ENCODE results near the gene LAIR1.

The LAIR1 gene

DNA sequence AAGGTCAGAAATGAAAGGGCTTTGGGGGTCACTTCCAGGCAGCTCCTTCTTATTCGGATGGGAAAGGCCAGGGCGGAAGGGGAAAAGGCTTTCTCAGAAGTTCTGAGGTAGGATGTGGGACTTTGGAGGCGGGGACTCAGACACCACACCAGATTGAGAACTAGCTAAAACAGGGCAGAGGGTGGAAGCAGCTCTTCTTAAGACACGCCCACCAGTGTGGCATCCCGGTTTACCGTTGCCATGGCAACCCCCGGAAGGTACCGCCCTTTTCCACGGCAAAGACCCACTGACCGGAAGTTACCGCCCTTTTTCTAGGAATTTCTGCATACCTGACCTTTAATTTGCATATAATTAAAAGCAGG lies 48.0 kb downstream of the LAIR1 start:
- DNase-seq, result no peak

DNA sequence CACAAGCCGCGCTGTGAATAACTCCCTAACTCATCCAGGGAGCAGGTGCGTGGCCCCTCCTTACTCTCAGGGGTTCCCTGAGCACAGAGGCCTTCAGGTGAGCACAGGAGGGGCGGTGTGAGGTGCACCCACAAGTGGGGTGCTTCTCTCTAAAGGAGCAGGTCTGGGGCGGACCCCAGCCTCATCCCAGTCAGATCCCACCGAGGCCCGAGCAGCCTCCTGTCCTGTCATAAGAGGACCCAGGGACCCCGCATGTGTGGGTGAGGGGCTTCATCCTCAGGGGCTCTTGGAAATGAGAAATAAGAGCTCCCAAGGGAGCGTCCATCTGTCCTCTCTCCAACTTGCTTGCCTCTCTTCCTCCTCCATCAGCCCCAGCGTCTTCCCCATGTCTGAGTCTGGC lies 48.8 kb downstream of the LAIR1 start:
- no peak for DNase-seq

DNA sequence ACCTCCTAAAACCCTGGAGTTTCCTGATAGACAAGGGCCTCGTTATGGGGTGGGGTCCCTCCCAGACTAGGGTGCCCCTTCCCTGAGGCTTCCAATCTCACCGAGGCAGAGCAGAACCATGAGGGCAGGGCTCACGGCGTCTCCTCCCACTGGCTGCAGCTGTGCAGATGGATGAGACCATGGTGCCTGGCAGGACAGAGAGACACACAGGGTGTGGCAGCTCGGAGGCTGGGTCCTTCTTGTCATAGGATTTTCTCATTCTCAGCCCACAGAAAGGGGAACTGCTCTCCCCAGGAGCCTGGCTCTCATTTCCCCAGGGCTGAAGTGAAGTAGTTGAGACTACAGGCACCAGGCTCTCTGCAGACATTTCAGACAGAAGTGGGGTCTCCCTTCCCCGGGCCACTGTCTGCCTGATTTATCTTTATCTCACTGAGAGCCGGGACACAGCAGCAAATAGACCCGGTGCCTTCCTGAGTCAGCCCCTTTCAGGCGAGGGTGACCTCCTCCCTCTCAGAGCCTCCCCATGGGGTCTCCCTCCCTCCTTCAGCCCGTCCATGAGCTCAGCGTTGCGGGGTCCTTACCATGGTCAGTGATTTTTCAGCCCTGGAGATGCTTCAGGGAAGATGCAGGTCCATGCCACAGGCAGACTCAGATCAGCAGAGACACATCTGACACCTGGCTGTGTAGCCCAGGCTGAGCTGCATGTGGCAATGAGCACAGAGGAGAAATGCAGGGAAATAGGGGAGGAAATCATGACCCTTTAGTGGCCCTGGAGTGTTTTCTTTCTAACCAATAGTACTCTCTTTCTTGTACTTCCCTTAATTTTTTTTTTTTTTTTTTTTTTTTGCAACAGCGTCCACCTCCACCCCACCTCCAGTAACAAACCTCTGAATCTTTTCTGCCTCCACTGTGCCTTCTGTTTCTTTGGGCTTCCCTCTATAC lies 52.0 kb downstream of the LAIR1 start, which contains the start of gene LILRA5:
Gene LILRA5 (minus strand): TSS at position 731 of the 942 bp plus-strand sequence. CDS start 147 bp downstream, at position 584.
- DNase-seq, result no peak

DNA sequence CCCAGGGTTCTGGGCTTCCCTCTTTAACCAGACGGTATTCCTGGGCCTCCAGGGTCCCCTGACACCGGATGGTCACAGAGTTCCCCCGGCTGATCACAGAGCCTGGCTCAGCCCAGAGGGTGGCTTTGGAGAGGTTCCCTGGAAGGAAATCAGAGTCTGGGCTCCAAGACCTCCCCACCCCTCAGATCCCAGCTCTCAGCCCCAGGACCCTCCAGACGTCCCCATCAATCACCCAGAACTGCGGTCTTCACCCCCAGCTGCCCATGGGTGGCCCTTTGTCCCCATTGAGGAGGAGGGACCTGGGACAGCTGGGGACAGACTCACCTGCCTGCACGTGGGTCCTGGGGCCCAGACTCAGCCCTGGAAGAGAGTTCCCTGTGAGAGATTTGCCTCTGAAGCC lies 52.7 kb downstream of the LAIR1 start:
- DNase-seq, result no peak

DNA sequence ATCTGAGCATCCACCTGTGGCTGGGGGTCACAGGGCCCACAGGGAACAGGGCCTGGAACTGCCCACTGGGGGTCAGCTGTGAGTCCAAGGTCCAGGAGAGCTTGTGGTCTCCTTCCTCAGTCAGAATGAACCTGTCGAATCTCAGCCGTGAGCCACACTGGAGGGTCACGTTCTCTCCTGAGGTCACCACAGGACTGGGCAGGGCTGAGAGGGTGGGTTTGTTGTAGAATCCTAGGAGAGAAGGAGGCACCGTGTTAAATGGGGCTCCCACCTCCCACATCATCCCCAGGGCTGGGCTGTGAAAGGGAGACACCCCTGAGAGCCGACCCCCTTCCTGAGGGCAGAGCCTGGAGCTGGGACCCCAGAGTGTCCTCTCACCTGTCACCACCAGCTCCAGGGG lies 53.2 kb downstream of the LAIR1 start:
- no peak for DNase-seq

DNA sequence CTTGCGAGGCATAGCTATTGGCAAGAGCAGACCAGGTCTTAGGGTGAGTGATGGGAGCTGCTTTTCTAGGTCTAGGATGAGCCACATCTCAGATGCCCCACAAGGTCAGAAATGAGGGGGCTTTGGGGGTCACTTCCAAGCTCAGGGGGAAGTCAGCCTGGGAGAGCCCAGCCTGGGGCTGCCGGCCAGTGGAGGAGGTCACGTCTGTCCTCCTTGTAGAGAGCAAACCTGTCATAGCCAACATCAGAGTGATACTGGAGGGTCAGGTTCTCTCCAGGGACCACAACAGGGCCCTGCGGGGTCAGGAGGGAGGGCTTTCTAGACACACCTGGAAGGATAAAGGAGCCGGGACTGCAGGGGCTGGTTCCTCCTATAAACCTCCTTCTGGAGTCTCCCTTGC lies 54.2 kb downstream of the LAIR1 start:
- DNase-seq, result no peak

DNA sequence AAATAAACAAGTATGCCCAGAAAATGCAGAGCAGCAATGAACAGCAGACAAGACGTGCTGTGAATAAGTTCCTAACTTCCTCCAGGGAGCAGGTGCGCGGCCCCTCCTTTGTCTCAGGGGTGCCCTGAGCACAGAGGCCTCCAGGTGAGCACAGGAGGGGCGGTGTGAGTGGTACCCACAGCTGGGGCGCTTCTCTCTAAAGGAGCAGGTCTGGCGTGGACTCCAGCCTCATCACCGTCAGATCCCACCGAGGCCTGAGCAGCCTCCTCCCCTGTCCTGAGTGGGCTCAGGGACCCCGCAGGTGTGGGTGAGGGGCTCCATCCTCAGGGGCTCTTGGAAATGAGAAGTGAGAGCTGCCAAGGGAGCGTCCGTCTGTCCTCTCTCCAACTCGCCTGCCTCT lies 54.9 kb downstream of the LAIR1 start:
- DNase-seq, result no peak

DNA sequence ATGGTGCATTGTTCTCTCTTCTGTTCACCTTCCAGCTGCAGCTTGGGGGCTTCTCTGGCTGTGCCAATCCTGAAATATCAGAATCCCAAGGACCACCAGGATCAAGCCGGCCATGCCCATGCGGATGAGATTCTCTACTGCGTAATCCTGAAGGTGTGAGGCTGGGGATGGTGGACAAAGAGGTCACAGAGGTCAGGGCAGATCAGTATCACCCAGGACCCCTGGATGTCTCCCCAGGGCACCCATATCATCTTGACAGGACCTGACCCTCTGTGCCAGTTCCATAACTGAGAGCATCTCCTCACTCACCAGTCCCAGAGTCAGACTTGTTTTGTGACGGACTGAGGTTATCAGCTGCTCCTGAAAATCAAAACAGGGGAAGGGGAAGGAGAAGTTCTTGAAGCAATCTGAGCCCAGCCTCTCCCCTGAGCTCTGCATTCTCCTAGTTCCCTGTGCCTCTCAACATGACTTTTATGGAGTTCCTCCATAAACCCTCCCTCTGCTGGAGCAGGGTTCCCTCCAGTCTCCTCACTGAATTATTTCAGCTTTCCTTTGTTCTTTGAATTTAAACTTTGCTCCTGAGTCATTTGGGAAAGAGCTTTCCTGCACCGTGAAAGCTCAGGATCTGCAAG lies 57.2 kb downstream of the LAIR1 start:
- DNase-seq, result no peak

DNA sequence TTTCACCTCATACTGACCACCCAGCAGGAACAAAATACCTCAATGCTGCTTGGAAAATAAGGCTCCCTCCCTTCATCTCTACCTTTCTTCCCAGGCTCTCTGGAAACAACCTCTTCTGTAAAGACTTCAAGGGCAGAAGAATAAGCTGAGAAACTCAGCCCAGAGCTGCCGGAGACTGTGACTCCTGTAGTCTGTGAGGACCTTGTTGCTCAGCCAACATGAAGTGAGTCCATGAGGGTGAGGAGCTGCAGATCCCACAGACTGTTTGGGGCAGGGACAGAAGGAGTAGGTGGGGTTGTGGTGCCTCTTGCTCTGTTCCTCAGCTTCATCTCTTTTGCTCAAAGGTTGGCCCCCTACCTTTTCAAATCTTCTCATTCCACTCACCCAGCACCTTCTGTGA lies 59.6 kb downstream of the LAIR1 start:
- no peak for DNase-seq

DNA sequence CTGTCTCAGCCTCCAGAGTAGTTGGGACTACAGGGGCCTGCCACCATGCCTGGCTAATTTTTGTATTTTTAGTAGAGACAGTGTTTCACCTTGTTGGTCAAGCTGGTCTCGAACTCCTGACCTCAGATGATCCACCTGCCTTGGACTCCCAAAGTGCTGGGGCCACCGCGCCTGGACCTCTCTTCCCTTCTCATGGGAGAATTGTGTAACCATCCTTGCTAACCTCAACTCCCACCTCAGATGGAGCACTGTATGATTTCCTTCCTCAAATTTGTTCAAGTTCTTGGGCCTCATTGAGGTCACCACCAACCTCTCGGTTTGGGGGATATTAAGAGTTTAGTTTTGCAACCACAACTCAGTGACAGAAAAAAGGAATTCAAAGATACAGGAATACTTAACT lies 62.5 kb downstream of the LAIR1 start:
- DNase-seq, result no peak

Measured in NK-92 treated with Interleukin-12 subunit alpha and Interleukin-12 subunit beta, amount 100 ng/mL, for 24 hours (cell line).